GM19463 (cell line): ENCODE data around the gene TMEM101.
"Not testable (repeated sequence)": the region's sequence is repeated elsewhere in the genome, so short reads cannot be mapped to it uniquely, and the experiment has no call there.

Experiments
- ATAC-seq: cut with Tn5 transposase; IDR thresholded peaks from one replicate; pipeline ENCODE4 v1.9.1; 2021; ENCODE audit warnings: mild to moderate bottlenecking, moderate library complexity; ENCODE audit not compliant: unreplicated experiment

Gene TMEM101

DNA sequence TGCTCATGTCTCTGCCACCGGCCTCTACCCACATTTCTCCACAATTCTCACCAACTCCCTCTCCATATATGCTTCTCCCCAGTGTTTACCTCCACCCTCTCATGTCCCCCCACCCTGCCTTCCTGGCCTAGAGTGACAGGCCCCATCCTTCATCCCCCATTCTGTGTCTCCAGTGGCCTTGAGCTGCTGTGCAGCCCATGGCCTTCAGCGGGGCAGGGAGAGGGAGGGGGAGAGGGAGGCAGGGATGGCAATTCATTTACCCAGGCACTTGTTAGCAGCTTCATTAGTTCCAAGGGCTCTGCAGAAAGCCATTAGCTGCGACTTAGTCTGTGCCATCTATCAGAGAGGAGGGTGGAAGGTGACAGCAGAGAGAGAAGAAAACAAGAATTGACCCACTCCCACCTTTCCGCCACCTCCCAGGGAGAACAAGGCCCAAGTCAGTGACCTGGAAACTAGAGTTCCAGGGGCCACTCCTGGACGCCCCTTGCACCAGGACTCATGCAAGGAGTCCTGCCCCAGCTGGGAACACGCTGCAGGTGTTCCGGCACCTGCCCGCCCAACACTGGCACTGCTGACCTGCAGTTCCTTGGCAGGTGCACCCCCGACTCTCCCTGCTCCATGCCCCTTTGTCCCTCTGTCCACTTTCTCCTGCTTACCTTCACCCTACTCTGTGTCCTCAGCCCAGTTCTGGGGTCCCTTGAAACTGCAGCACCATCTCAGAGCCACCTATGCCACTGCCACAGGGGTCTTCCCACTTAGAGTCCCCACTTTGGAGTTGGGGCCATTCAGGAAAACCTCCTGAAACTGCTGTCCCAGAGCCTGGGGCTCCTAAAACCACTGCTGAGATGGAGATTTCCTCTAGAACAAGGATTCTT lies 37.6 kb downstream of the TMEM101 start:
- no peak for ATAC-seq

DNA sequence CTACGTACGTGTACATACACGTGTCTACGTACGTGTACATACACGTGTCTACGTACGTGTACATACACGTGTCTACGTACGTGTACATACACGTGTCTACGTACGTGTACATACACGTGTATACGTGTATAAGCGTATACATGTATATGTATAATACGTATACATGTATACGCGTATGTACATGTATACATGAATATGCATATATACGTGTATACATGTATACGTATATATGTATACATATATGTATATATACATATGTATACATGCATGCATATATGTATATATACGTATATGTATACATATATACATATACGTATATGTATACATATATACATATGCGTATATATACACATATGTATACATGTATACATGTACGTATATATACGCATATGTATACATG lies 38.9 kb downstream of the TMEM101 start:
- ATAC-seq = no peak

- no peak for ATAC-seq
Measured at GRCh38 chr17:43974382-43975266, 40.1 kb downstream of the TMEM101 start.

GRCh38 chr17:43972444-43973212 lies 42.1 kb downstream of the TMEM101 start:
- not testable (repeated sequence) for ATAC-seq

GRCh38 chr17:43971436-43971835 lies 43.3 kb downstream of the TMEM101 start:
- not testable (repeated sequence) for ATAC-seq

DNA sequence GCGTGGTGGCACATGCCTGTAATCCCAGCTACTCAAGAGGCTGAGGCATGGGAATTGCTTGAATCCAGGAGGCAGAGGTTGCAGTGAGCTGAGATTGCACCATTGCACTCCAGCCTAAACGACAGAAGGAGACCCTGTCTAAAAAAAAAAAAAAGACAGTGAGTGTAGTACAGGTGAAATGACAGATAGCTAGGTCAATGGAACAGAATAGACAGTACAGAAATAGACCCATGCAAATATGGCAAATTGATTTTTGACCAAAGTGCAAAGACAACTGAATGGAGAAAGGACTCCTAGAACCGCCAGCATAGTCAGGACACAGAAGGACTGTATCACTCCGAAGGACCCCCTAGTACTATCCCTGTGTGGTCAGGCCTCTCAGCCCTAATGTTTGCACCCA lies 44.4 kb downstream of the TMEM101 start:
- ATAC-seq = no peak

DNA sequence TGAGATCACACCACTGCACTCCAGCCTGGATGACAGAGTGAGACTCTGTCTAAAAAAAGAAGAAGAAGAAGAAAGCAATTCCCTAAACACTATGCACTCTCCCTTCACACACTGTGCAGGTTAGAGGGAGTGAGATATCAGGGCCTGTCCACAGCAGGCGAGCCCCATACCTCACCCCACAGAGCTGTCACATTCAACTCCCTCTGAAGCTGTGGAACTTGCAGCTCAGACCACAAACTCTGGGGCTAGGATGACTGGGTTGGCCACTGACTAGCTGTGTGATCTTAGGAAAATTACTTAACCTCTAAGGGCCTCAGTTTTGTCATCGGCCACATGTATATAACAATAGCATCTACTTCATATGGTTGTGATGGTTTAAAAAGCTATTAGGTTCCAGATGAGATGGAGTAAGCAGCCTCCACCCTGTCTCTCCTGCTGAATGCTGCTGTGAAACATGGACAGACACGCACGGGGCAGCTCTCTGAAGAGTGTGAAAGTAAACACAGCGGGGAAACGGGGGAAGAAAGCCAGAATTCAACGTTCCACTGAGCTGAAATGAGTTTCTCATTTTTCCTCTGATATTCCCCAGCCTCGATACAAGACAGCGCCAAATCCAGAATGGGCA lies 47.4 kb downstream of the TMEM101 start:
- ATAC-seq = no peak

DNA sequence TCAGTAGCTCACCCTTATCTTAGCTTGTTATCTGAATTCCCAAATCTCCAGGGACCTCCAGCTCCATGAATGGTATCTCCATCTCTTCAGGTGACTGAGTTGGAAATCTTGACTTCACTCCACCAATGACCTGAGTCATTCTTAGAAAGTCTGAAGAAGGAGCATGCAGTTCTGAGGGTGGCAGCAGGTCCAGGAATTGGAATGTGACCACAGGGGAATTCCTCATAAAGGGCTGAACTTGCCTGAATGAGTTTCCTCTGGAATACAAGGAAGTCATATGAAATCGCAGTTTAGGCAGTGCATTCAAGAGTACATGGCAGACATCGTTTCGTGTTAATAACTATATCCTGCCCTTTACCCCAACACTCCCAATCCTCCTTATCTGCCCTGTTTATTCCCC lies 48.5 kb downstream of the TMEM101 start:
- no peak for ATAC-seq

DNA sequence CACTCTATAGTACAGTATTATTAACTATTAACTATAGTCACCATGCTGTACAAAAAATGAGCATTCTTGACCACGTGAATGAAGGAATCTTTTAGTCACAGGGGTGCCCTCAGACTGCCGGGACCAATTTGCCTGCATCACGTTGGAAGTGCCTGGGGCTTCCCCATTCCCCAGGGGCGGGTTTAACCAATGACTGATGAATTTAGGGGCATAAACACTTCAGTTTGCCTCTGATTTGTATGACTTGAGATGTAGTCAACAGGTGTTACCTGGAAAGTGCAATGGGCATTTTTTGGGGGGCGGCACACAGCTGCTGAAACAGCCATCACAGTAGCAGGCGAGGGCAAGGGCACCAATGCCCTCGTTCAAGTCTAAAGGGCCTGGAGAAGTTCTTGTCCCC lies 52.3 kb downstream of the TMEM101 start:
- ATAC-seq = no peak

DNA sequence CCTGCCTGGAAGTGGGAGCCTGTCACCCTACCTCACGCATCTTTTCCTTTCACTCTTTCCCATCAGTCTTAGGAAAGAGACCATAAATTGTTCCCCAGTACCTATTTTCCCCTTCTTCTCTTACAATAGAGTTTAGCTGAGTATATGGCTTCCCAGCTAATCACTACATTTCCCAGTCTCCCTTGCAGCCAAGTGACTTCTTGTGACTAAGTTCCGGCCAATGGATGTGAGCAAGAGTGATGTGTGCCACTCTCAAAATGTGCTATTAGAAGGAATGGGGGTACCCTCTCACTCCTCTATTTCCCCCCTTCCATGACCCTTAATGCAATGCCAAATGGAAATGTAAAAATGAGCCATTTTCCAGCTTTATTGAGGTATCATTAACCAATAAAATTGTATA lies 52.8 kb downstream of the TMEM101 start:
- ATAC-seq = no peak

DNA sequence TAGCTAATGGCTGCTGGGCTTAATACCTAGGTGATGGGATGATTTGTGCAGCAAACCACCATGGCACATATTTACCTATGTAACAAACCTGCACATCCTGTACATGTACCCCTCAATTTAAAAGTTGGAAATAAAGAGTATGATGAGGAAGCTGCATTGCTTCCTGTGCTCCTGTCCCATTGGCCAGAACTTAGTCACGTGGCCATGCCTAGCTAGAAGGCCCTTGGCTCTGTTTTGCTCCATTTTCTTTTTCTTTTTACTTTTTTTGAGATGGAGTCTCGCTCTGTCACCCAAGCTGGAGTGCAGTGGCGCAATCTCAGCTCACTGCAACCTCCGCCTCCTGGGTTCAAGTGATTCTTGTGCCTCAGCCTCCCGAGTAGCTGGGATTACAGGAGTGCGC lies 53.5 kb downstream of the TMEM101 start:
- ATAC-seq = not testable (repeated sequence)
